OCI-LY3 (cell line): ENCODE measurements around the gene KRCC1.
"Not testable (repeated sequence)": the region's sequence is repeated elsewhere in the genome, so short reads cannot be mapped to it uniquely, and the experiment has no call there.

ENCODE experiments used
- H2AFZ ChIP-seq: fragments of 200-600, 300-600 bp; shearing (Covaris generic); 2 replicates; pipeline ENCODE4 v1.6.0; 2014; ENCODE audit warnings: antibody characterized with exemption, low read depth, low read length
- H3K27ac ChIP-seq: fragments of 200-600, 300-600 bp; sonication (generic); 2 replicates; pipeline ENCODE4 v1.5.1; 2014; ENCODE audit warnings: mild to moderate bottlenecking, low read length, moderate library complexity, mixed read lengths
- H3K27me3 ChIP-seq: fragments of 200-600, 300-600 bp; sonication (generic); 2 replicates; pipeline ENCODE4 v1.6.1; 2014; ENCODE audit warnings: low read depth, low read length, mixed read lengths
- H3K36me3 ChIP-seq: fragments of 200-600, 300-600 bp; sonication (generic); replicated peaks from 2 replicates; pipeline ENCODE3; 2014; ENCODE audit warnings: low read depth, low read length, mixed read lengths
- H3K4me1 ChIP-seq: fragments of 300-600, 200-600 bp; sonication (generic); 2 replicates; pipeline ENCODE4 v1.6.1; 2014; ENCODE audit warnings: low read length, mixed read lengths
- H3K4me2 ChIP-seq: fragments of 200-600, 300-600 bp; sonication (generic); 2 replicates; pipeline ENCODE4 v1.6.1; 2014; ENCODE audit warnings: low read length, mixed read lengths
- H3K4me3 ChIP-seq: fragments of 300-600, 200-600 bp; sonication (generic); 2 replicates; pipeline ENCODE4 v1.5.1; 2014; ENCODE audit warnings: antibody characterized with exemption, mild to moderate bottlenecking, low read length, moderate library complexity
- H3K79me2 ChIP-seq: fragments of 300-600, 200-600 bp; shearing (Covaris generic); 2 replicates; pipeline ENCODE4 v1.6.1; 2014; ENCODE audit warnings: mild to moderate bottlenecking, low read length, mixed read lengths
- H3K9ac ChIP-seq: fragments of 300-600, 200-600 bp; shearing (Covaris generic); 2 replicates; pipeline ENCODE4 v1.6.0; 2014; ENCODE audit warnings: mild to moderate bottlenecking, low read length, moderate library complexity
- H3K9me3 ChIP-seq: fragments of 200-600, 300-600 bp; shearing (Covaris generic); 2 replicates; pipeline ENCODE4 v1.6.1; 2014; ENCODE audit warnings: low read length, mixed read lengths; ENCODE audit not compliant: insufficient read depth
- H4K20me1 ChIP-seq: fragments of 200-600, 300-600 bp; sonication (generic); 2 replicates; pipeline ENCODE4 v1.6.1; 2016; ENCODE audit warnings: low read length, mixed read lengths; ENCODE audit not compliant: insufficient read depth
- EZH2phosphoT487 ChIP-seq: fragments of 200-600 bp; shearing (Covaris generic); IDR thresholded peaks from 2 replicates; pipeline ENCODE4 v1.6.1; 2018; ENCODE audit warnings: antibody characterized with exemption, mixed run types, low read depth
- TF ChIP-seq, protein P1 (sequence below): fragments of 200-600, 300-600 bp; sonication (generic); IDR thresholded peaks from 2 replicates; pipeline ENCODE4 v1.5.1; 2014; ENCODE audit warnings: antibody characterized with exemption, low read length, low read depth

KRCC1 gene

GRCh38 chr2:88048541-88048940 lies 7.0 kb downstream of the KRCC1 start:
- H3K9me3 ChIP-seq = no peaks in the 10 kb centered on the region
- no peaks in the 10 kb centered on the region for H3K4me1 ChIP-seq
- H3K27me3 ChIP-seq = no peaks in the 10 kb centered on the region
- H3K79me2 ChIP-seq = peaks cover 6% of the 10 kb centered on the region; the same call in 1 of the 2 replicates
- no peaks in the 10 kb centered on the region for H4K20me1 ChIP-seq
- peaks cover 17% of the 10 kb centered on the region for H3K36me3 ChIP-seq
- H2AFZ ChIP-seq = no peak overlapping the region
- H3K4me2 ChIP-seq = no peak overlapping the region
- H3K27ac ChIP-seq = no peak overlapping the region
- TF ChIP-seq EZH2phosphoT487 = no peak
- TF ChIP-seq, protein P1, sequence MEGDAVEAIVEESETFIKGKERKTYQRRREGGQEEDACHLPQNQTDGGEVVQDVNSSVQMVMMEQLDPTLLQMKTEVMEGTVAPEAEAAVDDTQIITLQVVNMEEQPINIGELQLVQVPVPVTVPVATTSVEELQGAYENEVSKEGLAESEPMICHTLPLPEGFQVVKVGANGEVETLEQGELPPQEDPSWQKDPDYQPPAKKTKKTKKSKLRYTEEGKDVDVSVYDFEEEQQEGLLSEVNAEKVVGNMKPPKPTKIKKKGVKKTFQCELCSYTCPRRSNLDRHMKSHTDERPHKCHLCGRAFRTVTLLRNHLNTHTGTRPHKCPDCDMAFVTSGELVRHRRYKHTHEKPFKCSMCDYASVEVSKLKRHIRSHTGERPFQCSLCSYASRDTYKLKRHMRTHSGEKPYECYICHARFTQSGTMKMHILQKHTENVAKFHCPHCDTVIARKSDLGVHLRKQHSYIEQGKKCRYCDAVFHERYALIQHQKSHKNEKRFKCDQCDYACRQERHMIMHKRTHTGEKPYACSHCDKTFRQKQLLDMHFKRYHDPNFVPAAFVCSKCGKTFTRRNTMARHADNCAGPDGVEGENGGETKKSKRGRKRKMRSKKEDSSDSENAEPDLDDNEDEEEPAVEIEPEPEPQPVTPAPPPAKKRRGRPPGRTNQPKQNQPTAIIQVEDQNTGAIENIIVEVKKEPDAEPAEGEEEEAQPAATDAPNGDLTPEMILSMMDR = no peak
- no peak overlapping the region for H3K4me3 ChIP-seq
- H3K9ac ChIP-seq = no peak overlapping the region

DNA sequence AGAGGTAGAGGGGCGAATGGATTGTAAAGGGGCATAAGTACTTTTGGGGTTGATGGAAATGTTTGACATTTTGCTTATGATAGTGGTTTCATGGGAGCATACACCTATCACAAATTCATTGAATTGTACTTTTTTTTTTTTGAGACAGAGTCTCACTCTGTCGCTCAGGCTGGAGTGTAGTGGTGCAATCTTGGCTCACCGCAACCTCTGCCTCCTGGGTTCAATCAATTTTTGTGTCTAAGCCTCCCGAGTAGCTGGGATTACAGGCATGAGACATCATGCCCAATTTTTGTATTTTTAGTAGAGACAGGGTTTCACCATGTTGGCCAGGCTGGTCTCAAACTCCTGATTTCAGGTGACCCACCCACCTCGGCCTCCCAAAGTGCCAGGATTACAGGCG lies 10.0 kb downstream of the KRCC1 start:
- not testable (repeated sequence) for H4K20me1 ChIP-seq, H3K27me3 ChIP-seq, H3K4me1 ChIP-seq, H3K27ac ChIP-seq, H3K79me2 ChIP-seq, H2AFZ ChIP-seq, H3K9me3 ChIP-seq, H3K4me2 ChIP-seq, H3K36me3 ChIP-seq, H3K4me3 ChIP-seq, H3K9ac ChIP-seq

DNA sequence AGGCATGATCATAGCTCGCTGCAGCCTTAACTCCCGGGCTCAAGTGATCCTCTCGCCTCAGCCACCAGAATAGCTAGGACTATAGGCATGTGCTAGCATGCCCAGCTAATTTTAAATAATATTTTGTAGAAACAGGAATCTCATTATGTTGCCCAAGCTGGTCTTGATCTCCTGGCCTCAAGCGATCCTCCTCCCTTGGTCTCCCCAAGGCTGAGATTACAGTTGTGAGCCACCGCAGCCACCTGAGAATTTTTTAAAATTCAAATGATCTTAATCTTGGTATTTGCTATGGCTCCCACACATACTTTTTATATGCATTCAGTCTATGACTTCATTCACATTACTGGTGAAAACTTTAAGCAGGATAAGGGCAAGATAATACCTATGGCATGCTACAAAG lies 13.1 kb downstream of the KRCC1 start:
- no peak overlapping the region for H3K4me2 ChIP-seq
- H3K36me3 ChIP-seq = no peaks in the 10 kb centered on the region
- H3K27me3 ChIP-seq = no peaks in the 10 kb centered on the region
- H3K79me2 ChIP-seq = no peaks in the 10 kb centered on the region
- no peaks in the 10 kb centered on the region for H3K9me3 ChIP-seq
- TF ChIP-seq, protein P1 = no peak
- no peak for TF ChIP-seq EZH2phosphoT487
- H2AFZ ChIP-seq = no peak overlapping the region
- H3K4me1 ChIP-seq = no peaks in the 10 kb centered on the region
- H3K27ac ChIP-seq = no peak overlapping the region
- no peak overlapping the region for H3K9ac ChIP-seq
- no peaks in the 10 kb centered on the region for H4K20me1 ChIP-seq
- H3K4me3 ChIP-seq = no peak overlapping the region

DNA sequence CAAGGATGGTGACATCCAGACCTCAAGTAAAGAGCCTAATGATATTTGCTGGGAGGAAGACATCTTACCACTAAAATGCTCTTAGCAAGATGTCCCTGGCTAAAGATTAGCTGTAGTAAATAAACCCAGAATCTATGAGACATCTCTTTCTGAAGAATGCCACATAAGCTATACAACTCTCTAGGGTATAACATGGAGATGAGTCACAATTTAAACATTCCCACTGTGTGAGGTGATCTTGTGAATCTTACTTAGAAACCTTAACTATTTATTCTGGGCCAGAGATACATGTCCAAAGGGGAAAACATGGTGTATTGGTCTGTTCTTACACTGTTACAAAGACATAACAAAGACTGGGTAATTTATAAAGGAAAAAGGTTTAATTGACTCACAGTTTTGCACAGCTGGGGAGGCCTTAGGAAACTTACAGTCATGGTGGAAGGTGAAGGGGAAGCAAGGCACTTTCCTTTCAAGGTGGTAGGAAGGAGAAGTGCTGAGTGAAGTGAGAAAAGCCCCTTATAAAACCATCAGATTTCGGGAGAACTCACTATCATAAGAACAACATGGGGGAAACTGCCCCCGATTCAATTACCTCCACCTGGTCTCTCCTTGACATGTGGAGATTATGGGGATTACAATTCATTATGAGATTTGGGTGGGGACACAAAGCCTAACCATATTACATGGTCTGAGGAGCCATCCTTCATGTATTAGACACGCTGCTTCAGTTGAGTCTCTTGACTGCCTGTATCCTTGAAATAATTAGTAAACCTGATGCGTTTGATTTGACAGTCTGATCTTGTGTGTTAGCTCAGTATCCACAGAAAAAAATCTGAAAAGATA lies 17.1 kb downstream of the KRCC1 start:
- H4K20me1 ChIP-seq = no peaks in the 10 kb centered on the region
- H2AFZ ChIP-seq = no peak overlapping the region
- H3K4me3 ChIP-seq = no peak overlapping the region
- no peak overlapping the region for H3K27ac ChIP-seq
- no peaks in the 10 kb centered on the region for H3K36me3 ChIP-seq
- H3K79me2 ChIP-seq = no peaks in the 10 kb centered on the region
- no peak overlapping the region for H3K4me2 ChIP-seq
- no peaks in the 10 kb centered on the region for H3K27me3 ChIP-seq
- TF ChIP-seq, protein P1 = no peak
- TF ChIP-seq EZH2phosphoT487 = no peak
- no peaks in the 10 kb centered on the region for H3K9me3 ChIP-seq
- no peak overlapping the region for H3K9ac ChIP-seq
- peaks cover 6% of the 10 kb centered on the region; the same call in 1 of the 2 replicates for H3K4me1 ChIP-seq
